GM23338 (cell line): Measurements from ENCODE around the gene CITED1.

Source experiments
- CREB1 ChIP-seq: fragments of 250-450 bp; sonication (Bioruptor Pico); IDR thresholded peaks from 2 replicates; pipeline ENCODE4 v1.5.0; 2020; ENCODE audit warnings: low read depth, mild to moderate bottlenecking, moderate library complexity
- EZH2 ChIP-seq: fragments of 200-600 bp; sonication (generic); IDR thresholded peaks from one replicate; pipeline ENCODE4 v1.8.0; 2017; ENCODE audit warnings: antibody characterized with exemption, mild to moderate bottlenecking, low read depth; ENCODE audit not compliant: unreplicated experiment
- EZH2phosphoT487 ChIP-seq: fragments of 200-600 bp; sonication (generic); IDR thresholded peaks from one replicate; pipeline ENCODE4 v1.8.1; 2018; ENCODE audit warnings: antibody characterized with exemption; ENCODE audit not compliant: unreplicated experiment
- JUNB ChIP-seq: IDR thresholded peaks from one replicate; pipeline ENCODE4 v1.6.1; 2016; ENCODE audit warnings: antibody characterized with exemption; ENCODE audit not compliant: unreplicated experiment
- NANOG ChIP-seq: IDR thresholded peaks from 2 replicates; pipeline ENCODE4 v1.6.1; 2016; ENCODE audit warnings: antibody characterized with exemption, borderline replicate concordance
- POLR2AphosphoS5 ChIP-seq: IDR thresholded peaks from 2 replicates; pipeline ENCODE4 v1.6.1; 2016; ENCODE audit warnings: antibody characterized with exemption, low read depth
- STAT1 ChIP-seq: IDR thresholded peaks from one replicate; pipeline ENCODE4 v1.6.1; 2016; ENCODE audit warnings: antibody characterized with exemption; ENCODE audit not compliant: unreplicated experiment
- ZNF114 ChIP-seq: fragments of 250-450 bp; sonication (Bioruptor Pico); IDR thresholded peaks from 2 replicates; pipeline ENCODE4 v1.5.0; 2020; ENCODE audit warnings: mild to moderate bottlenecking, moderate library complexity
- ZNF331 ChIP-seq: fragments of 250-450 bp; sonication (Bioruptor Pico); IDR thresholded peaks from 2 replicates; pipeline ENCODE4 v1.5.0; 2020; ENCODE audit warnings: low read depth, mild to moderate bottlenecking, moderate library complexity
- TF ChIP-seq, protein P1 (sequence below), 2 experiments: fragments of 200-600 bp in 1 of 2; sonication (generic) in 1 of 2; conservative IDR thresholded peaks; 2 replicates each; pipeline versions ENCODE4 v1.5.1 to v1.6.1; 2016 to 2017; ENCODE audit warnings: antibody characterized with exemption in 2 of 2, low read depth in 2 of 2, mild to moderate bottlenecking in 2 of 2, moderate library complexity in 1 of 2
- TF ChIP-seq, protein P2 (sequence below): IDR thresholded peaks from one replicate; pipeline ENCODE4 v1.6.1; 2018; ENCODE audit warnings: antibody characterized with exemption; ENCODE audit not compliant: unreplicated experiment
- TF ChIP-seq, protein P3 (sequence below): IDR thresholded peaks from 2 replicates; pipeline ENCODE4 v1.6.1; 2016; ENCODE audit warnings: antibody characterized with exemption
- TF ChIP-seq, protein P4 (sequence below): fragments of 250-450 bp; sonication (Bioruptor Pico); IDR thresholded peaks from 2 replicates; pipeline ENCODE4 v1.5.0; 2020; ENCODE audit warnings: mild to moderate bottlenecking, moderate library complexity

GRCh38 chrX:72304877-72305276 lies 837 bp downstream of the CITED1 start:
- TF ChIP-seq, protein P1, sequence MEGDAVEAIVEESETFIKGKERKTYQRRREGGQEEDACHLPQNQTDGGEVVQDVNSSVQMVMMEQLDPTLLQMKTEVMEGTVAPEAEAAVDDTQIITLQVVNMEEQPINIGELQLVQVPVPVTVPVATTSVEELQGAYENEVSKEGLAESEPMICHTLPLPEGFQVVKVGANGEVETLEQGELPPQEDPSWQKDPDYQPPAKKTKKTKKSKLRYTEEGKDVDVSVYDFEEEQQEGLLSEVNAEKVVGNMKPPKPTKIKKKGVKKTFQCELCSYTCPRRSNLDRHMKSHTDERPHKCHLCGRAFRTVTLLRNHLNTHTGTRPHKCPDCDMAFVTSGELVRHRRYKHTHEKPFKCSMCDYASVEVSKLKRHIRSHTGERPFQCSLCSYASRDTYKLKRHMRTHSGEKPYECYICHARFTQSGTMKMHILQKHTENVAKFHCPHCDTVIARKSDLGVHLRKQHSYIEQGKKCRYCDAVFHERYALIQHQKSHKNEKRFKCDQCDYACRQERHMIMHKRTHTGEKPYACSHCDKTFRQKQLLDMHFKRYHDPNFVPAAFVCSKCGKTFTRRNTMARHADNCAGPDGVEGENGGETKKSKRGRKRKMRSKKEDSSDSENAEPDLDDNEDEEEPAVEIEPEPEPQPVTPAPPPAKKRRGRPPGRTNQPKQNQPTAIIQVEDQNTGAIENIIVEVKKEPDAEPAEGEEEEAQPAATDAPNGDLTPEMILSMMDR (conservative IDR thresholded peaks at IDR 0.05; ENCODE audit: low read depth in 2 of 2): no peak
- TF ChIP-seq EZH2phosphoT487 (no peak), JUNB (no peak), POLR2AphosphoS5 (no peak), EZH2 (peak; percentile 77), CREB1 (CRISPR knock-in tag) (no peak), ZNF331 (CRISPR knock-in tag) (no peak), NANOG (no peak), STAT1 (no peak), ZNF114 (no peak)
- TF ChIP-seq, protein P2, sequence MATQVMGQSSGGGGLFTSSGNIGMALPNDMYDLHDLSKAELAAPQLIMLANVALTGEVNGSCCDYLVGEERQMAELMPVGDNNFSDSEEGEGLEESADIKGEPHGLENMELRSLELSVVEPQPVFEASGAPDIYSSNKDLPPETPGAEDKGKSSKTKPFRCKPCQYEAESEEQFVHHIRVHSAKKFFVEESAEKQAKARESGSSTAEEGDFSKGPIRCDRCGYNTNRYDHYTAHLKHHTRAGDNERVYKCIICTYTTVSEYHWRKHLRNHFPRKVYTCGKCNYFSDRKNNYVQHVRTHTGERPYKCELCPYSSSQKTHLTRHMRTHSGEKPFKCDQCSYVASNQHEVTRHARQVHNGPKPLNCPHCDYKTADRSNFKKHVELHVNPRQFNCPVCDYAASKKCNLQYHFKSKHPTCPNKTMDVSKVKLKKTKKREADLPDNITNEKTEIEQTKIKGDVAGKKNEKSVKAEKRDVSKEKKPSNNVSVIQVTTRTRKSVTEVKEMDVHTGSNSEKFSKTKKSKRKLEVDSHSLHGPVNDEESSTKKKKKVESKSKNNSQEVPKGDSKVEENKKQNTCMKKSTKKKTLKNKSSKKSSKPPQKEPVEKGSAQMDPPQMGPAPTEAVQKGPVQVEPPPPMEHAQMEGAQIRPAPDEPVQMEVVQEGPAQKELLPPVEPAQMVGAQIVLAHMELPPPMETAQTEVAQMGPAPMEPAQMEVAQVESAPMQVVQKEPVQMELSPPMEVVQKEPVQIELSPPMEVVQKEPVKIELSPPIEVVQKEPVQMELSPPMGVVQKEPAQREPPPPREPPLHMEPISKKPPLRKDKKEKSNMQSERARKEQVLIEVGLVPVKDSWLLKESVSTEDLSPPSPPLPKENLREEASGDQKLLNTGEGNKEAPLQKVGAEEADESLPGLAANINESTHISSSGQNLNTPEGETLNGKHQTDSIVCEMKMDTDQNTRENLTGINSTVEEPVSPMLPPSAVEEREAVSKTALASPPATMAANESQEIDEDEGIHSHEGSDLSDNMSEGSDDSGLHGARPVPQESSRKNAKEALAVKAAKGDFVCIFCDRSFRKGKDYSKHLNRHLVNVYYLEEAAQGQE: no peak
- TF ChIP-seq, protein P3, sequence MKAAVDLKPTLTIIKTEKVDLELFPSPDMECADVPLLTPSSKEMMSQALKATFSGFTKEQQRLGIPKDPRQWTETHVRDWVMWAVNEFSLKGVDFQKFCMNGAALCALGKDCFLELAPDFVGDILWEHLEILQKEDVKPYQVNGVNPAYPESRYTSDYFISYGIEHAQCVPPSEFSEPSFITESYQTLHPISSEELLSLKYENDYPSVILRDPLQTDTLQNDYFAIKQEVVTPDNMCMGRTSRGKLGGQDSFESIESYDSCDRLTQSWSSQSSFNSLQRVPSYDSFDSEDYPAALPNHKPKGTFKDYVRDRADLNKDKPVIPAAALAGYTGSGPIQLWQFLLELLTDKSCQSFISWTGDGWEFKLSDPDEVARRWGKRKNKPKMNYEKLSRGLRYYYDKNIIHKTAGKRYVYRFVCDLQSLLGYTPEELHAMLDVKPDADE: no peak
- TF ChIP-seq, protein P4, sequence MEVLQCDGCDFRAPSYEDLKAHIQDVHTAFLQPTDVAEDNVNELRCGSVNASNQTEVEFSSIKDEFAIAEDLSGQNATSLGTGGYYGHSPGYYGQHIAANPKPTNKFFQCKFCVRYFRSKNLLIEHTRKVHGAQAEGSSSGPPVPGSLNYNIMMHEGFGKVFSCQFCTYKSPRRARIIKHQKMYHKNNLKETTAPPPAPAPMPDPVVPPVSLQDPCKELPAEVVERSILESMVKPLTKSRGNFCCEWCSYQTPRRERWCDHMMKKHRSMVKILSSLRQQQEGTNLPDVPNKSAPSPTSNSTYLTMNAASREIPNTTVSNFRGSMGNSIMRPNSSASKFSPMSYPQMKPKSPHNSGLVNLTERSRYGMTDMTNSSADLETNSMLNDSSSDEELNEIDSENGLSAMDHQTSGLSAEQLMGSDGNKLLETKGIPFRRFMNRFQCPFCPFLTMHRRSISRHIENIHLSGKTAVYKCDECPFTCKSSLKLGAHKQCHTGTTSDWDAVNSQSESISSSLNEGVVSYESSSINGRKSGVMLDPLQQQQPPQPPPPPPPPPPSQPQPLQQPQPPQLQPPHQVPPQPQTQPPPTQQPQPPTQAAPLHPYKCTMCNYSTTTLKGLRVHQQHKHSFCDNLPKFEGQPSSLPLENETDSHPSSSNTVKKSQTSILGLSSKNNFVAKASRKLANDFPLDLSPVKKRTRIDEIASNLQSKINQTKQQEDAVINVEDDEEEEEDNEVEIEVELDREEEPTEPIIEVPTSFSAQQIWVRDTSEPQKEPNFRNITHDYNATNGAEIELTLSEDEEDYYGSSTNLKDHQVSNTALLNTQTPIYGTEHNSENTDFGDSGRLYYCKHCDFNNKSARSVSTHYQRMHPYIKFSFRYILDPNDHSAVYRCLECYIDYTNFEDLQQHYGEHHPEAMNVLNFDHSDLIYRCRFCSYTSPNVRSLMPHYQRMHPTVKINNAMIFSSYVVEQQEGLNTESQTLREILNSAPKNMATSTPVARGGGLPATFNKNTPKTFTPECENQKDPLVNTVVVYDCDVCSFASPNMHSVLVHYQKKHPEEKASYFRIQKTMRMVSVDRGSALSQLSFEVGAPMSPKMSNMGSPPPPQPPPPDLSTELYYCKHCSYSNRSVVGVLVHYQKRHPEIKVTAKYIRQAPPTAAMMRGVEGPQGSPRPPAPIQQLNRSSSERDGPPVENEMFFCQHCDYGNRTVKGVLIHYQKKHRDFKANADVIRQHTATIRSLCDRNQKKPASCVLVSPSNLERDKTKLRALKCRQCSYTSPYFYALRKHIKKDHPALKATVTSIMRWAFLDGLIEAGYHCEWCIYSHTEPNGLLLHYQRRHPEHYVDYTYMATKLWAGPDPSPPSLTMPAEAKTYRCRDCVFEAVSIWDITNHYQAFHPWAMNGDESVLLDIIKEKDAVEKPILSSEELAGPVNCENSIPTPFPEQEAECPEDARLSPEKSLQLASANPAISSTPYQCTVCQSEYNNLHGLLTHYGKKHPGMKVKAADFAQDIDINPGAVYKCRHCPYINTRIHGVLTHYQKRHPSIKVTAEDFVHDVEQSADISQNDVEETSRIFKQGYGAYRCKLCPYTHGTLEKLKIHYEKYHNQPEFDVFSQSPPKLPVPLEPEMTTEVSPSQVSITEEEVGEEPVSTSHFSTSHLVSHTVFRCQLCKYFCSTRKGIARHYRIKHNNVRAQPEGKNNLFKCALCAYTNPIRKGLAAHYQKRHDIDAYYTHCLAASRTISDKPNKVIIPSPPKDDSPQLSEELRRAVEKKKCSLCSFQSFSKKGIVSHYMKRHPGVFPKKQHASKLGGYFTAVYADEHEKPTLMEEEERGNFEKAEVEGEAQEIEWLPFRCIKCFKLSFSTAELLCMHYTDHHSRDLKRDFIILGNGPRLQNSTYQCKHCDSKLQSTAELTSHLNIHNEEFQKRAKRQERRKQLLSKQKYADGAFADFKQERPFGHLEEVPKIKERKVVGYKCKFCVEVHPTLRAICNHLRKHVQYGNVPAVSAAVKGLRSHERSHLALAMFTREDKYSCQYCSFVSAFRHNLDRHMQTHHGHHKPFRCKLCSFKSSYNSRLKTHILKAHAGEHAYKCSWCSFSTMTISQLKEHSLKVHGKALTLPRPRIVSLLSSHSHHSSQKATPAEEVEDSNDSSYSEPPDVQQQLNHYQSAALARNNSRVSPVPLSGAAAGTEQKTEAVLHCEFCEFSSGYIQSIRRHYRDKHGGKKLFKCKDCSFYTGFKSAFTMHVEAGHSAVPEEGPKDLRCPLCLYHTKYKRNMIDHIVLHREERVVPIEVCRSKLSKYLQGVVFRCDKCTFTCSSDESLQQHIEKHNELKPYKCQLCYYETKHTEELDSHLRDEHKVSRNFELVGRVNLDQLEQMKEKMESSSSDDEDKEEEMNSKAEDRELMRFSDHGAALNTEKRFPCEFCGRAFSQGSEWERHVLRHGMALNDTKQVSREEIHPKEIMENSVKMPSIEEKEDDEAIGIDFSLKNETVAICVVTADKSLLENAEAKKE: no peak
